ACHN (cell line): Measurements from ENCODE around the gene PITX1.

Experiments
- DNase-seq: peaks from one replicate; pipeline ENCODE4 v3.0.0-alpha.2; 2015
- in situ Hi-C: cut with HindIII; loops from 2 replicates; pipeline ENCODE4 v1.10.0; 2017; ENCODE audit warnings: low sequenced_read_pairs, low pct_ligation_motif_present, low pct_unique_long_range_greater_than_20kb

PITX1 gene

GRCh38 chr5:135019314-135019713 lies 14.7 kb downstream of the PITX1 start:
- DNase-seq = no peak
- in situ Hi-C loops = no loop called here

- DNase-seq = no peak
- in situ Hi-C loops = no loop called here
These were observed 15.6 kb downstream of the PITX1 start for GRCh38 chr5:135018457-135018856.

GRCh38 chr5:135016861-135017290 lies 17.2 kb downstream of the PITX1 start:
- DNase-seq = no peak
- in situ Hi-C loops = no loop called here

GRCh38 chr5:135015942-135016341 lies 18.1 kb downstream of the PITX1 start:
- DNase-seq = no peak
- in situ Hi-C loops = no loop called here

GRCh38 chr5:135013947-135014570 lies 20.0 kb downstream of the PITX1 start:
- in situ Hi-C loops = no loop called here

GRCh38 chr5:135013445-135013844 lies 20.6 kb downstream of the PITX1 start:
- in situ Hi-C loops = no loop called here
- no peak for DNase-seq

More at GRCh38 chr5:135013947-135014570, 20.0 kb downstream of the PITX1 start:
- DNase-seq = no peak

- in situ Hi-C loops = no loop called here
- no peak for DNase-seq
These were observed 21.1 kb downstream of the PITX1 start for GRCh38 chr5:135012951-135013391.

GRCh38 chr5:135012033-135012588 lies 21.9 kb downstream of the PITX1 start:
- in situ Hi-C loops = no loop called here
- DNase-seq = no peak

- in situ Hi-C loops = no loop called here
- DNase-seq = no peak
These were observed 22.5 kb downstream of the PITX1 start for GRCh38 chr5:135011355-135012032.

- DNase-seq = peak; percentile 8
- in situ Hi-C loops = no loop called here
These were observed 23.3 kb downstream of the PITX1 start for GRCh38 chr5:135010502-135011354.

- DNase-seq = no peak
- in situ Hi-C loops = no loop called here
These were observed 24.1 kb downstream of the PITX1 start for GRCh38 chr5:135009736-135010501.

GRCh38 chr5:135008981-135009735 lies 24.9 kb downstream of the PITX1 start:
- in situ Hi-C loops = no loop called here
- no peak for DNase-seq

- in situ Hi-C loops = no loop called here
These were observed 25.5 kb downstream of the PITX1 start for GRCh38 chr5:135008556-135008955.

GRCh38 chr5:135007749-135008363 lies 26.2 kb downstream of the PITX1 start:
- no peak for DNase-seq
- in situ Hi-C loops = no loop called here

More at GRCh38 chr5:135008556-135008955, 25.5 kb downstream of the PITX1 start:
- no peak for DNase-seq

- in situ Hi-C loops = no loop called here
- DNase-seq = no peak
These were observed 26.7 kb downstream of the PITX1 start for GRCh38 chr5:135007305-135007704.

GRCh38 chr5:135005076-135005475 lies 29.0 kb downstream of the PITX1 start:
- no peak for DNase-seq
- in situ Hi-C loops = no loop called here

GRCh38 chr5:135004376-135004775 lies 29.7 kb downstream of the PITX1 start:
- in situ Hi-C loops = no loop called here
- DNase-seq = no peak
